NCI-H2227 (cell line): ENCODE measurements around the gene ZFPM1.
"Not testable (repeated sequence)": the region's sequence is repeated elsewhere in the genome, so short reads cannot be mapped to it uniquely, and the experiment has no call there.

Experiments used
- DNase-seq: peaks from one replicate; lab custom pipeline; 2025; ENCODE audit not compliant: unreplicated experiment; lab: John Stamatoyannopoulos, UW

ZFPM1 gene

GRCh38 chr16:88453217-88453531 is at the start of gene ZFPM1:
Gene ZFPM1, plus strand, starts transcription at chr16:88453280. Its CDS starts 359 bp downstream, at chr16:88453639.
- DNase-seq = no peak

DNA sequence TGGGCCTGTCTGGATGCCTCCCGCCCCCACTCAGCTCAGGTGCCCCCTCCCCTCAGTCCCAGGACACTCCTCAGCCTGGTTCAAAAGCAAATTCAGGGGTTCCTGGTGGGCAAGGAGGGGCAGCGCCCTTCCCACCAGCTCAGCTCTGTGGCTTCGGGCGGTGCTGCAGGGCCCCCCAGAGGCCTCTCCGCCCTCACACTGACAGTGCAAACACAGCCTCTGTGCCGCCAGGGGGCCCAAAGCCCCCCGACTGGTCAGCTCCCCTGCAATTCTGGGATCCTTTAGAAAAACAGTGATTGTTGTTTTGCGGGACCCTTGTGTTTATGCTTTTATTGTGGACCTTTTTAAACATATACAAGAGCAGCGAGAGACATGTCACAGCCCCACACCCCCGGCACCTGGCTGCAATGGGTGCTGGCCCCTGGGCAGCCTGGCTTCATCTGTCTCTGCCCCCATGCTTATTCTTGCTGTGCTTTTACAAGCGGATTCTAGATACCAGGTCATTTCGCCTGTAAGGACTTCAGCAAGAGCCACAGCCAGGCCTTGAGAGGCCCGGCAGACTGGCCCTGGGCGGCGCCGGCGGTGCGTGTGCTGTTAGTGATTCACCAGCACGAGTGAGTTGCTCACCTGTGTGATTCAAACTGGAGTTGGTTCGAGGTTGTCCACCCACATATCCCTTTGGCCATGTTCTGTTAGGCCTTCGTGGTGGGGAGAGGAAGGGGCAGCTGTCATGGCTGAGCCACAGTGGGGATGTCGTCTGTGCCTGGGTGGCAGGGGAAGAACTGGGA is 49.1 kb upstream of the ZFPM1 start:
- no peak for DNase-seq

GRCh38 chr16:88404769-88405168 is 48.3 kb upstream of the ZFPM1 start:
- DNase-seq = no peak

GRCh38 chr16:88405216-88406060 is 47.6 kb upstream of the ZFPM1 start:
- DNase-seq = peak; percentile 4

DNA sequence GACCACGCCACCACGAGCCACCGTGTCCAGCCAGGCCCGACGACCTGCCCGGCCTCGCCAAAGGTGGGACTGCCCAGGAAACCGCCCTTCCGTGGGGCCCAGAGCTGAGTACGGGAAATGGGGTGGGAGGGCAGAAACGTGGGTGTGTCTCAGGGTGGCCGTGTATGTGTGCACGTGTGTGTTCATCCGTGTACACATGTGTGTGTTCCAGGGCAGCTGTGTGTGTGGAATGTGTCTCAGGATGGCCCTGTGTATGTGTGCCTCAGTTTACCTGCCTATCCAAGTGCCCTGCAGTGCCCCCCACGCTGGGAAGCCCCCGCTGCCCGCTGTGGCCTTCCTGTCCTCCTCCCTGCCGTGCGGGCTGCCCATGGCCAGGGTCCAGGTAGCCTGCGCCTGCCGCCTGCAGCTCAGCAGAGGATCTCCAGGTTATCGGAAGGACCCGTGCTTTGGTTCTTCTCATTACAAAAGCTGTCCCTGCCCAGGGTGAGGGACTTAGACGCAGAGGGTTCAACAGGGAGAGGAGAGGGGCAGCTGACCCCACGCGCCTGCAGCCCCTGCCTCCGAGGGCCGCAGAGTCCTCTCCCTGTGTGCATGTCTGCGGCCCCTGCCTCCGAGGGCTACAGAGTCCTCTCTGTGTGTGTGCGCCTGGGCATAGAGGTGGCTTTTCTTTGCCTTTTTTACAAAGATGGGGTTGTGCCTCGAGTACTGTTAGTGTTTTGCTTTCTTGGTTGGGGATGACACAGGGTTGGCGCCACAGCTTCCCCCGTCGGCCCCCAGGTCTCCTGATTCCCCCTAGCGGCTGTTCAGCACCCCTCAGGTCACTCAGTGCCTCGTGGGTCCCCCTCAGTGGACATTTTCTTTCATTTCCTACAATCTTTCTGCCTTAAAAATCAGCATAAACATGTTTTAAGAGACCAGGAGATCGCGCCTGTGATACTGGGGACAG is 46.7 kb upstream of the ZFPM1 start:
- no peak for DNase-seq

DNA sequence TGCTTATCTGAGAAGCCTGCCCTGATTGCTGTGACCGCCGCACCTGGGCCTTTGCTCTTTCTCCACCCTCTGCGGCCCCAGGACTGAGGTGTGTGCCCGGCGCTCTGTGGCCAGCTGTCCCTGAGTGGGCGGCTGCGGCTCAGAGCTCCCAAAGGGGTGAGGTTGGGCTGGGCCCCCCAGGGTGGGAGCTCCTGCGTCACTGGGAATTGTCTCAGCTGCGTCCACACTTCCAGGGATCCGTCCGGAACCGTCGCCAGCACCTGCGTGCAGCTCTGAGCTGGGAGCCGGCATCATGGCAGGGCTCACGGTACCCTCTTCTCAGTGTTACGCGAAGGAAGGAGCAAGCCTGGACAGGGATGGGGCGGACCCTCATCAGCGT is 46.0 kb upstream of the ZFPM1 start:
- DNase-seq = no peak

DNA sequence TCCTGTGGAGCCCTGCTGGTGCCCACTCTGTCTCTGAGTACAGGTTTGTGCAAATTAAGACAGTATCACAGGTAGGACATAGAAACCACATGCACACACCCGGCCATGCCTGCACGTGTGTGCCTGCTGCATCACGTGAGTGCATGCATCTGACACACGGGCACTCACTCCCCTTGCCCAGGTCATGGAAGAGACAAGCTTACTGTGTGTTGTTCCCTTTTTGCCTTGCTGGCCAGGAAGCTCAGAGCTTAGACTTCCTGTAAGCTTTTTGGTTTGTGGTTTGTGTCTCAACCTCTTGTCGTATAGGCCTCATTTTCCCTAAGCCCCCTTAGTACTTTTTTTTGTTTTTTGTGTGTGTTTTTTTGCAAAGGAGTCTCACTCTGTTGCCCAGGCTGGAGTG is 45.3 kb upstream of the ZFPM1 start:
- DNase-seq = no peak

DNA sequence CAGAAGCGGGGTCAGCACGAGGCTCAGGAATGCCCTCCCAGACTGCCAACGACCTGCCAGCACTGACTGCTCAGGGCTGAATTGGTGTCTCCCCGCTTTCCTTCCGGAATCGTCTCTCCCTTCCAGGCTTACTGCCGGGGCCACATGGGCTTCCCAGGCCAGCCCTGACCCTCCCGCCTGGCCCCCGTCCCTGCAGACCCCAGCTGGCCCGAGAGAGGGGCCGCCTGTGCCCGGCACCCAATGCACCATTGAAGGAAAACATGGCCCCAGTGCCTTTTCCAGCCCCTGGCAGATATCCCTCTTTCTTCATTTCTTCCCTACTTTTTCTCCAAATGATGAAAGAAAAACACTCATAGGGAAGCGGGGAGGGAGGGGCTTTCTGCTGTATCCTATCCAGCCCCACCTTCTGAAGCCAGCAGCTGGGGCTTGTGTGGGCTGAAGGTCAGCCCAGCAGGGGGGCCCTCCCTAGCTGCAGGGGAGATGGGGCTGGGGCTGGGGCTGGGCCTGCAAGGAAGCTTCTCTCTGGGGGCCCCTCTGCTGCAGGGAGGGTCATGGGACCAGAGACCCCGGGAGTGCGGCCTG is 44.4 kb upstream of the ZFPM1 start:
- no peak for DNase-seq

GRCh38 chr16:88409296-88410065 is 43.6 kb upstream of the ZFPM1 start:
- DNase-seq = no peak

DNA sequence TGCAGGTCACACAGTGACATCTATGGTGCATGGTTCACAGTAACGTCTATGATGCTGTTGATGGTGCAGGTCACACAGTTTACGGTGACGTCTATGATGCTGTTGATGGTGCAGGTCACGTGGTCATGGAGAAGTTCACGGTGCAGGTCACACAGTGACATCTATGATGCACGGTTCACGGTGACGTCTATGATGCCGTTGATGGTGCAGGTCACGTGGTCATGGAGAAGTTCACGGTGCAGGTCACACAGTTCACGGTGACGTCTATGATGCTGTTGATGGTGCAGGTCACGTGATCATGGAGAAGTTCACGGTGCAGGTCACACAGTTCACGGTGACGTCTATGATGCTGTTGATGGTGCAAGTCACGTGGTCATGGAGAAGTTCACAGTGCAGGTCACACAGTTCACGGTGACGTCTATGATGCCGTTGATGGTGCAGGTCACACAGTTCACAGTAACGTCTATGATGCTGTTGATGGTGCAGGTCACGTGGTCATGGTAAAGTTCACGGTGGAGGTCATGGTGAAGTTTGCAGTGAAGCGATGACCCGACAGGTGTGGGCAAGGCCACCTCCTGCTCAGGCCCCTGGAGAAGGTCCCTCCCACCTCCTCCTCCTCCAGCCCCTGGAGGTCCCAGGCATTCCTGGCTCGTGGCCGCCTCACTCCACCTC is 42.6 kb upstream of the ZFPM1 start:
- not testable (repeated sequence) for DNase-seq

GRCh38 chr16:88411951-88412576 is 41.0 kb upstream of the ZFPM1 start:
- no peak for DNase-seq

DNA sequence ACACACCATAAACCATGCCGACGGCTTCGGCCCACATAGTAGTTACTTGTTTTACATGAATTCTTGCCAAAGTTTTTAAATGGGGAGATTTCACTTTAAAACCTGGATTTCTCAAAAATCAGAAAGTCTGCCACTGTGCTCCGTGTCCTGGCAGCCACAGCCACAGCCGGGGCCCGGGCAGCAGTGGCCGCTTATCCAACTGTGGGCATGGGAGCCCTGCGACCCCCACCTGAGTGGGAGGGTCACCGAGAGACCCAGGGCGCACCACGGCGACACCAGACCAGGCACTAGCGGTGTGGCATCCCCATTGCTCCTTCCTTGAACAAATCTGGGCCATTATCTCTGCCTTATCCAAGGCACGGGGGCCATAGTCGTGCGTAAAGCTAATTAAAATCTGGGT is 40.3 kb upstream of the ZFPM1 start:
- no peak for DNase-seq

DNA sequence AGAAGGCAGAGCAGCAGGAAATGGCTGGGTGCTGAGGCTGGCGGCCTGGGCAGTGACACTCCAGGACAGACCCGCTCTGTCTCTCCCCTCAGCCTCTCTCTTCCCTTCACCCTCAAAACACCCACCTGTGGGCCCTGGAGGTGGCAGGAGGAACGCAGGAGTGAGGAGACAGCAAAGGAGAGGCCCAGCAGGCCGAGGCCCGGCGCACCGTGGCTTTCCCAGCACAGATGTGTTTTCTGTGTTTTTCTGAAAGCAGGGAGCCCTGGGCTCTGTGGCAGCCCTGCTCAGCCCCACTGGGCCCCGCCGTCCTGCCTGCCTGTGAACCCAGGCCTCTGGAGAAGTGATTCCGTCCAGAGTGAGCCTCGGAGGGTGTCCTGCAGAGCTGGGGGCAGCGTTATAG is 39.8 kb upstream of the ZFPM1 start:
- DNase-seq = no peak

DNA sequence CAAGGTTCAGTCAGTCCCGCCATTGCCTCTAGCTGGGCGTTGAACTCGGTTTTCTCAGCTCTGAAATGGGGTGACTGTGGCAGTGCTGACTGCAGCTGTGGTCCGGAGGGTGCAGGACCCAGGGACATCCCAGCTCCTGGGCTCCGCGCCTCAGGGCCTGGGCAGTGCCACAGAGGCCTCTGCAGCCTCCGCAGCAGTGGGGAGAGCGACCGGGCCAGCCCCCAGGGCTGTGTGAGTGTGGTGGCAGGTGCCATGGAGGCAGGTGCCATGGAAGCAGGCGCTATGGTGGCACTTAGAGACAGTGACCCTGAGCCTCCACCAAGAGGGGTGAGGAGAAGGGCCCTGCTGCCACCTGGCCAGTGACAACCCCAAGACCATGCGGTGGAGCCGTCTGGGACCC is 39.4 kb upstream of the ZFPM1 start:
- no peak for DNase-seq

DNA sequence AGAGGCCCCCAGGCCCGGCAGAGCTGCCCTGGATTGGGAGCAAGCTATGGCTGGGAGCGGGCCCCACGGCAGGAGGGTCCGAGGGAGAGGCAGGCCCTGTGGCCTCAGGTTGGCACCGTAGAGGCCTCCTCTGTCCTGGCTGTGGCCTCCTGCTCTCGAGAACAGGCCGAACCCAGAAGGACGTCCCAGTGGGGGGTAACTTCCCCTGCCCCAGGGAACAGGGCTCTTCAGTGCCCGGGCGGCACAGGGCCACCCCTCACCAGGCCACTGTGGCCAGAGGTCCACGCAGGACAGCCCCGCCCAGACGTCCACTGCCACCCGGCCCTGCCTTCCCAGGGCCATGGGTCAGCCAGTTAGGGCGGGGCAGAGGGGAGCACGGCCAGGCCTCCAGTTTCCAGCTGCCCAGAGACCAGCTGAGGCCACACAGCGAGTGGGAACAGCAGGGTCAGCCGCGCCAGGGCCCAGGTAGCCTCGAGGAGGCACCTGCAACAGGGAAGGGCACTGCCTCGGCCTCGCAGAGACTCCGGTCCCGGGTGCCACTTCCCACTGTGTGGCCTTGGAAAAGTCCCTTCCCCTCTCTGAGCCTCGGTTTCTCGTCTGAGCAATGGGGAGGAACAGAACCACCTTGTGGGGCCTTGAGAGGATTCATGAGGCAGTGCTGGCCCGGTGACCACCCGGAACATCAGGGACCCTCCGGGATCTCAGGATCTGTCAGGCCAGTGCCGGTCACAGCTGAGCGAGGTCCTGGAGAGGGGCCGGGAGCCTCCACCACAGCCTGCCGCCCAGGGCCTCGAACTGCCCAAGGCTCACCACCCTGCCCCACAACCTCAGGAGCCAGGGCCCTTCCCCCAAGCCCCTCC is 38.3 kb upstream of the ZFPM1 start:
- DNase-seq = no peak

DNA sequence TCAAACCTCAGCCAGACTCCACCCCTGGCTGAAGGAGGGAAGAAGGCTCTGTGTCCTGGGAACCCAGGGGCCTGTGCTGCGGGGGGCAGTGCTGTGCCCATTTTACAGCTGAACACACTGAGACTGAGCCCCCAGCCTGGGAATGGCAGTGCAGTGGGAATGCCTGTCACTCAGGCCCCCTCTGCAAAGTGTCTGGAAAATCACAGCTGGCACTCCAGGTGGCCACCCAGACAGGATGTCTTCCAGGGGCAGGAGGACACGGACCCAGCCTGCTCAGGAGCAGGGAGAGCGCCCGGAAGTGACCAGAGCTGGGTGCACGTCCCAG is 37.7 kb upstream of the ZFPM1 start:
- no peak for DNase-seq

DNA sequence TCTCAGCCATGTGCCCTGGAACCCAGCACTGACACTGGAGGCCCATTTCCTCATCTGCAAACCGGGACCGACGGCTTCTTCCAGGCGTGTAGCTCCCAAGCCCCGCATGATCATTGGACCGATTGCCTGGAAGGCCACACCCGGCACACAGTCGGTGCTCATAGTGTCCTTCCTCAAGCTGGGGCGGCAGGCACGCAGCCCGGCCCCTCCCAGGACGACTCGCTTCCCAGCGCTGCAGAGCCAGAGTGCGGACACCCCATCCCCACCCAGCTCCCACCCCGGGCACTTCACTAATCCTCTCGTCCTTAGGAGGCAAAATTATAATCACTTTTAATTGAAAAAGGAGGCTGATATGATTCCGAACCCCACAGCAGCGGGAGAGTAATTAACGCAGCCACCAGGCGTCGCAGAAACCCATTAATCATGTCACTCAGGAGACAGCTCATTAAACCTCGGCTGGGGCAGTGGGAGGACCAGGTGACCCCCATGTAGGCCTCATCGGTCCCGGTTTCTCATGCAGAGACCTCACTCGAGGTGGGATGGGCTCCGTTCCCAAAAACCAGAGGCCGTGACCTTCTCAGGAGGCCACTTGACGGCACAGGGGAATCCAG is 37.3 kb upstream of the ZFPM1 start:
- no peak for DNase-seq

DNA sequence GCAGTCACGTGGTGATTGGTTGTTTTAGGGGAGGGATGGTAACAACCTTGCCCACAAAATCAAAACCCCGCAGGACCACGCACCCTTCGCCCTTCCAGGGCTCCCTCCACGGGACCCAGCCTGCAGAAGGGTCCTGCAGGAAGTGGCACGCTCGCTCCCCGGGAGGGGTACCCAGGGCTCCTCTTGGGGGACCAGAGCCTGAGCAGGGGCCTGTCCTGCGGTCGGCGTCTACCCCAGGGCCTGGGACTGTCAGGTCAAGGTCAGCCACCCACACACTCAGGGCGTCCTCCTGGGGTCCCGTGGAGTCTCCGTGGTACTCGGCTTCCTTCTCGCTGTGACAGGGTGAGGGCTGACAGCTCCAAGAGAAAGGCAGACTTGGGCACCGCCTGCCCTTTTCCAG is 36.4 kb upstream of the ZFPM1 start:
- DNase-seq = no peak
